Measurements from ENCODE around the gene FBP1.
"Not testable (repeated sequence)": the region's sequence is repeated elsewhere in the genome, so short reads cannot be mapped to it uniquely, and the experiment has no call there.

The FBP1 gene

GRCh38 chr9:94611638-94612068, 27.7 kb downstream of the FBP1 start:
- DNase-seq = peak; percentile 39

DNA sequence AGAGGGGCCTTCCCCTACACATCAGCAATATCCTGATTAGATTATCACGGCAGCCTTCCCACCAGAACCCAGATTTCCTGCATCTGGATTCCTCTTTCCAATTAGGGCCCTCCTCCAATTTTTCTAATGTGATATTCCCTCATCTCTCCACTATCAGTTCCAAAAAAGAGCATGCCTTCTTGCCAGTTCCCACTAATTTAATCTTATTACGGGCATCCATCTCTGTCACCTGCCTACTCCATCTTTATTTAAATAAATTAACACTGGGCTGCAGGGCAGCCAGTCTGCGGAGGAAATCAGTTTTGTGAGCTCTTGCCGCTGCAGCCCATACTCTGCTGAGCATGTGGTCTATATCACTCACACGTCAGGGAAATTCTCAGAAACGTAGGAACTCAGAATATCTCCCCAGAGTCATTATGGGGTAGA, 29.1 kb downstream of the FBP1 start:
- no peak for DNase-seq

GRCh38 chr9:94607423-94607691, 32.0 kb downstream of the FBP1 start:
- DNase-seq = no peak

- no peak for DNase-seq
Observed at GRCh38 chr9:94606646-94607422, 32.5 kb downstream of the FBP1 start.

GRCh38 chr9:94603259-94604160, 35.8 kb downstream of the FBP1 start:
- peak; percentile 78 for DNase-seq

DNA sequence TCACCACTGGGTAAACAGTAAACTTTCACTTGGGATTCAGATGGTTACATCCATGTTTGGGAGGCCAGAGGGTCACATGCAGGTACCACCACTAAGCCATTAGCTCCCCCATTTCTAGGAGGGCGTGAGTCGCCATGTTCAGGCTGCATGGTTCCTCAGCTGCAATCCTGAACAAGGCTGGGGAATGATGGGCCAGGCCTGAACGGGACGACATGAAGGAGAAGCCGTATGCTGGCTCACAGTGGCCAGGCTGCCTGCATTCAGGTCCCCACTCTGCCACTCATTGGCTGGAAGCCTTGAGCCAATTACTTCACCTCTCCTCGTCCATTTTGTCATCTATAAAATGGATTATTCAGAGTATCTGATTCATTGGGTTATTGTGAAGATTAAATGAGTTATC, 36.7 kb downstream of the FBP1 start:
- DNase-seq = no peak

DNA sequence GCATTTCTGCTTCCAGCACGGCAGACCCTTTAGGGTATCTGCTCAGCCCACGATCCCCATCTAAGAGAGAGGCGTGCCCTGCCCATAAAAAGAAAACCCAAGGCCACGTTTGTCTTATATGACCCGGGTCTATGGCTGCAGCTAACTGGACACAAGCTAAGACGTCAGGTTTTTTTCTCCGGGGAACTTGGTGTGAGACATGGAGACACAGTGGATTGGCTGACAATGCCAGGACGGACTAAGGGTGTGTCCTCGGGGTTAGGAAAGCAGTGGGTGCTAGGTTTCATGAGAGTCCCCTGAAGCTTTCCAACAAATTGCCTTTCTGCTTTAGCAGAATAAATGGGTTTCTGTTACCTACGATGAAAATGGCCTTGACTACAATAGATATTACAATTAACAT, 38.6 kb downstream of the FBP1 start:
- no peak for DNase-seq

DNA sequence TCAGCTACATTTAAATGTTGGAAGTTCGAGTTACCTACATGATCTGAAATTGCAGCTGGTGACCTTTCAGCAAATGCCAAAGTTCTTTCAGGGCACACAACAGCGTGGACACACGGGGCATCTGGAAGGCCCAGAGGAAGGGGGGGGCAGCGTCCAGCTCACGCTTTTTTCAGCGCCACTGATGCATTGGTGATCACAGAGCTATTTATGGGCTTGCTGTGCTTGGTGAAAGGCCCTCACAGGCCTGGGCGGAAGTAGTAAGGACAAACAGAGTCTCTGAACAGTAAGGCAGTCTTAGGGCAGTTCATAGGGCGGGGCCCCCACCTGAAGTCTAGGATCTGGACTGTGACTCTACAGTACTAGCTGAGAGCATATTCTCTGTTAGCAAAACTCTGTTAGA, 39.1 kb downstream of the FBP1 start:
- no peak for DNase-seq

GRCh38 chr9:94599102-94599501, 40.2 kb downstream of the FBP1 start:
- no peak for DNase-seq

- no peak for DNase-seq
Observed at GRCh38 chr9:94593459-94594345, 45.6 kb downstream of the FBP1 start, which contains the start of gene FBP2. TSS of gene FBP2 (minus strand) at chr9:94593824. CDS start at chr9:94593726, 98 bp downstream.

GRCh38 chr9:94592683-94593082, 46.6 kb downstream of the FBP1 start:
- DNase-seq = not testable (repeated sequence)

GRCh38 chr9:94591876-94592275, 47.4 kb downstream of the FBP1 start:
- DNase-seq = no peak

- not testable (repeated sequence) for DNase-seq
Observed at GRCh38 chr9:94591046-94591545, 48.2 kb downstream of the FBP1 start.

DNA sequence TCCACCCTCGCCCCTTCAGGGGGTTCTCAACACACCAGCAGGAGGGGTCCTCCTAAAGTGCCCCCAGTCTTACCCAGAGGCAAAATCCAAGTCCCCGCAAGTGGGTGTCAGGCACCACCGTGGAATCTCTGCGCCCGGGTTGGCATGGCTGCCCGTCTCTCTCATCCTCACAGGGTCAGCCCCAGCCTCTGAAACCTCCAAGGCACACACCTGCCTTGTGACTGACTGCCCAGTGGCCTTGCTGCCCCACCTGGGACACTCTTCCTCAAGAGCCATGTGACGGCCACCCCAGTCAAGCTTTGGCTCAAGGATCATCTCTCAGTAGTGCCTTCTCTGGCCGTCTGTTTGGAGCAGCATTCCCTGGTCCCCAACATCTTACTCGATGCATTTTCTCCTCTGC, 50.6 kb downstream of the FBP1 start:
- no peak for DNase-seq

GRCh38 chr9:94586814-94587213, 52.5 kb downstream of the FBP1 start:
- DNase-seq = no peak

- DNase-seq = no peak
Observed at GRCh38 chr9:94586316-94586715, 53.0 kb downstream of the FBP1 start.

DNA sequence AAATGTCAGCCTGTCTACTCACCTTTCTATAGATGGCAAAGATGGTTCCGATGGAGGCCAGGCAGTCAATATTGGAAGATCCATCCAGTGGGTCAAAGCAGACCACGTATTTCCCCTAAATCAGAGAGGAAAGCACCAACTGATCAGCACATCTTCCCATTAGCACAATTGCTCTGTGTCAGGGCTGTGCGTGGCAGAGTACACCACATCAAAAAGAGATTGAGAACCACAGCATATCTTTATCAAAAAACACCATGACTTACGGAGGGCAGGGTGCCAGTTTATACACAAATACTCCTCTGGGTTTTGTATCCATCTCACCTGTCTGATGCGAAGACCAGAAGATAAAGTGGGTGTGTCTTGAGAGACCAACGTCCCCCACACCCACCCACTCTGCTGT, 54.8 kb downstream of the FBP1 start:
- no peak for DNase-seq

DNA sequence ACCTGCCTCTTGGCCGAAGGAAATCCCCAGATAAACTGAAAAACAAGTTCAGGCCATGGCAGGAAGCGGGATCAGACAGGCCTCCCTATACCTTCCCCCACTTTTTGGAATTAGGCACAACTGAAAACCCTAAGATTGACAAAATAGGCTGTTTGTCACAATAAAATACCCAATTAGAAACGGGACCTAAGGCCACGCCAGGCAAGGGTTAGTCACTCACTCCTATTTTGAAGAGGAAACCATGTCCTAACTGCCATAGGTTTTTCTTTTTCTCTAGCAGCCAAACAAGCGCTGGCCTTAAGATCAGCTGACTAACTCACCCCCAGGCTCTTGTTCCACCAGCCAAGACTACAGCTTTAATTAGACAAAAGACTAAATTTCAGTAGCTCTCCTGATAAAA, 57.6 kb downstream of the FBP1 start:
- DNase-seq = no peak

- DNase-seq = no peak
Observed at GRCh38 chr9:94577571-94577970, 61.7 kb downstream of the FBP1 start.

DNA sequence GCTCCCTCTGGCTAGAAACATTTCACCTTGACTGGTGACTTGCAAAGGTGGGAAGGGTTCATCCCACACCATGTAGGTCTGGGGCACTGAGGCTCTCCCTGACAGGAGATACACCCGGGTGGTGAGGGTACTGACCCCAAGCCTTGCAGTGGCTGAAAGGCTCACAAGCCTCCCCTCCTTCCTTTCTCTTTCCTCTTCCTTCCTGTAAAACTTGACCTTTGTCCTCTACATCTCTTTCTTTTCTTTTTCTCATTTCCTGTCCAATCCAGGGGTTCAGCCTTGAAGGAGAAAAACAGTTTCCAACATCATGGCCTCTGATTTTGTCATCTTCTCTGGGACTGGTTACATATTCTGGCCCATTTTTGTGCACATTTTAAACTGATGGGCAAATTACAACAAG, 62.3 kb downstream of the FBP1 start:
- DNase-seq = no peak

DNA sequence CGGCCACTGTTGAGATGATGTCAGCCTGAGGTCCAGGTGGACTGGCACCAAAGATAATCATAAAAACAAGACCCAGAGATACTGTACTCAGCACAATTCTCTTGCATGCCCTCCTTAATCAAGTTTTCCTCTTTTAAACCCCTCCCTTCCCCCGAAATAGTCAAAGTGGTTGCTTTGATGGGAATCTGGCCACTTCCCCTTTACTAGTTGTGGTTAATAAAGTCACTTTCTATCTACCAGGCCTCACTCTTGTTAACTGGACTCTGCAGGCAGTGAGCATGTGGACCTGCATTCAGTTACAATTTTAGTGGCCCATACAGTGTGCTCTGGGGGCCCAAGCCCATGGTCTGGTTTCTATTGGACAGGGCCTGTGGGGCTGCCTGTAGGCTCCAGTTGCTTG, 63.2 kb downstream of the FBP1 start:
- DNase-seq = no peak

DNA sequence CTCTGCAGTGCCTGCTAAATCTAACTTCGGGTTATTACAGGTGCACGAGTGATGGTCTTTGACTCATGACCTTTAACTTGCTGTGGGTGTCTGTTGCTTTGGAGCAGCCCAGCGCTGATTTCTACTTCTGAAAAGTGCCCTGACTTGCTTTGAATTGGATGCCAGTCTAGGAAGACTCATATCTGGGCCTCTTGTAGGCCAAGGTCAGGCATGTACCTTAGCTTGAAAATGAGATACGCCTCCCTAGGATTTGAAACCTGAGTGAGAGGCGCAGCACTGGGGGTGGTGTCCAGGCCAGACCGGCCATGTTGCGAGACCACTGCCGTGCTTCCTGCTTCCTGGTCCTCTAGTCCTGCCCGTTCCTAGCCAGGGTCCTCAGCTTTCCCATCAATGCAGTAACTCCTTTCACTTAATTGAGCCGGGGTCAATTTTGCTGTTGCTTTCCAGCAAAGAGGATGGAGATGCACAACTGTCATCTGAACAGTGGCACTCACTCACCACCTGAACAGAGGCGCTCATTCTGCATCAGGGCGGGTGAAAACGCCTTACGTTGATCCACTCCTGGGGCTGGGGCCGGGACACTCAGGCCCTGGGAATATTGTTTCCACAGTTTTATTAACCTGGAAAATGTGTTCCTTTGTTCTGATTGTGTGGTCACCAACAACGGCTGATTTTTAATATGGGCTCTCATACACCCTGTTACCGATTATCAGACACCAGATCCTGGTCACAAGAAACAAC, 70.2 kb downstream of the FBP1 start:
- no peak for DNase-seq
